Lower leg skin (tissue), 3 donors: ENCODE data around the gene LDHAL6B.

Source experiments
- POLR2A ChIP-seq, 2 donors: fragments of 450-650 bp; IDR thresholded peaks; one replicate each; pipeline ENCODE4 v1.6.1; 2016 to 2017; ENCODE audit warnings: antibody characterized with exemption in 2 of 2, mild to moderate bottlenecking in 1 of 2, moderate library complexity in 1 of 2
- TF ChIP-seq, protein P1 (sequence below), 3 donors: fragments of 450-650 bp; IDR thresholded peaks; one replicate each; pipeline ENCODE4 v1.5.1; 2016; ENCODE audit warnings: antibody characterized with exemption in 3 of 3, mild to moderate bottlenecking in 3 of 3, moderate library complexity in 2 of 3

- no peak for TF ChIP-seq POLR2A (IDR thresholded peaks at IDR 0.05)
- TF ChIP-seq, protein P1, sequence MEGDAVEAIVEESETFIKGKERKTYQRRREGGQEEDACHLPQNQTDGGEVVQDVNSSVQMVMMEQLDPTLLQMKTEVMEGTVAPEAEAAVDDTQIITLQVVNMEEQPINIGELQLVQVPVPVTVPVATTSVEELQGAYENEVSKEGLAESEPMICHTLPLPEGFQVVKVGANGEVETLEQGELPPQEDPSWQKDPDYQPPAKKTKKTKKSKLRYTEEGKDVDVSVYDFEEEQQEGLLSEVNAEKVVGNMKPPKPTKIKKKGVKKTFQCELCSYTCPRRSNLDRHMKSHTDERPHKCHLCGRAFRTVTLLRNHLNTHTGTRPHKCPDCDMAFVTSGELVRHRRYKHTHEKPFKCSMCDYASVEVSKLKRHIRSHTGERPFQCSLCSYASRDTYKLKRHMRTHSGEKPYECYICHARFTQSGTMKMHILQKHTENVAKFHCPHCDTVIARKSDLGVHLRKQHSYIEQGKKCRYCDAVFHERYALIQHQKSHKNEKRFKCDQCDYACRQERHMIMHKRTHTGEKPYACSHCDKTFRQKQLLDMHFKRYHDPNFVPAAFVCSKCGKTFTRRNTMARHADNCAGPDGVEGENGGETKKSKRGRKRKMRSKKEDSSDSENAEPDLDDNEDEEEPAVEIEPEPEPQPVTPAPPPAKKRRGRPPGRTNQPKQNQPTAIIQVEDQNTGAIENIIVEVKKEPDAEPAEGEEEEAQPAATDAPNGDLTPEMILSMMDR (IDR thresholded peaks at IDR 0.05) = peak in 1 of 3 donors; percentile 16
These were observed 31.5 kb upstream of the LDHAL6B start for GRCh38 chr15:59174835-59175831.
